K562 (cell line): ENCODE results near the gene SERPINF2. TPM values are rescaled to one million over a fixed set of nuclear protein-coding genes. Genes with fewer than 3 reads are reported as not detected.
"Not testable (repeated sequence)": the region's sequence is repeated elsewhere in the genome, so short reads cannot be mapped to it uniquely, and the experiment has no call there.

Experiments
- ATAC-seq: fragments of 200-7000 bp; cut with Tn5 transposase; 3 replicates; pipeline ENCODE4 v1.9.1; 2020; ENCODE audit warnings: moderate library complexity
- BruUV-seq: library from RNA; stranded (reverse); fragments of 400-500 nt; replicated peaks from 2 replicates; lab custom pipeline; 2021; lab: Mats Ljungman, UMichigan
- CTCF ChIA-PET: fragments of 300-600 bp; formaldehyde crosslinking; extraction: SDS; loops from one replicate; lab custom pipeline; 2021; ENCODE audit warnings: low intra/inter-chr PET ratio; lab: Yijun Ruan, JAX
- POLR2A ChIA-PET: fragments of 300-600, 350-650 bp; sonication (Branson Sonifier 250); formaldehyde crosslinking; extraction: SDS; loops from one replicate; lab custom pipeline; 2021; ENCODE audit warnings: antibody characterized with exemption, inconsistent platforms; lab: Yijun Ruan, JAX
- DNase-seq, 4 experiments: peaks; one replicate each; pipeline versions ENCODE4 v3.0.0 to v3.0.0-alpha.2; 2011 to 2018; ENCODE audit warnings: low spot score in 3 of 4, mixed read lengths in 3 of 4; ENCODE audit errors: extremely low read depth in 1 of 4
- FAIRE-seq: peaks from 2 replicates; lab custom pipeline; 2011; peaks lifted over from hg19 to GRCh38; lab: Jason Lieb, UNC
- H2AFZ ChIP-seq: 2 replicates; pipeline ENCODE4 v1.6.0; 2011; ENCODE audit warnings: low read depth, low read length, control low read depth, inconsistent platforms
- H3K27ac ChIP-seq: fragments of 200-600 bp; 3 replicates; pipeline ENCODE4 v1.8.0; 2011; ENCODE audit warnings: low read depth, mild to moderate bottlenecking, control low read depth, inconsistent platforms, low read length, moderate library complexity, mixed read lengths; ENCODE audit errors: extremely low read depth
- H3K27me3 ChIP-seq, 2 experiments: fragments of 300-600 bp in 1 of 2; 2 replicates in 1 of 2; 3 replicates in 1 of 2; pipeline versions ENCODE4 v1.6.0 to v1.8.0; 2011; ENCODE audit warnings: inconsistent platforms in 2 of 2, low read length in 2 of 2, mild to moderate bottlenecking in 1 of 2, mixed read lengths in 1 of 2, moderate library complexity in 1 of 2; ENCODE audit not compliant: control insufficient read depth in 2 of 2, insufficient read depth in 2 of 2
- H3K36me3 ChIP-seq: fragments of 300-600 bp; 3 replicates; pipeline ENCODE4 v1.8.0; 2011; ENCODE audit warnings: mild to moderate bottlenecking, low read length, inconsistent platforms; ENCODE audit not compliant: control insufficient read depth, insufficient read depth
- H3K4me1 ChIP-seq, 2 experiments: fragments of 200-600 bp in 1 of 2; replicated peaks in 1 of 2; 2 replicates in 1 of 2; 3 replicates in 1 of 2; pipeline versions ENCODE4 v1.5.1 to v1.8.0; 2011; ENCODE audit warnings: inconsistent platforms in 2 of 2, low read length in 2 of 2, mild to moderate bottlenecking in 1 of 2, mixed read lengths in 1 of 2, moderate library complexity in 1 of 2; ENCODE audit not compliant: control insufficient read depth in 2 of 2, insufficient read depth in 2 of 2
- H3K4me2 ChIP-seq: 2 replicates; pipeline ENCODE4 v1.6.1; 2011; ENCODE audit warnings: low read length, control low read depth, inconsistent platforms, mixed read lengths; ENCODE audit not compliant: insufficient read depth
- H3K4me3 ChIP-seq: fragments of 200-600 bp; sonication (generic), shearing (Covaris generic); 2 replicates; pipeline ENCODE4 v1.5.1; 2016; ENCODE audit warnings: control low read depth, inconsistent platforms
- H3K79me2 ChIP-seq: fragments of 200-600 bp; 3 replicates; pipeline ENCODE4 v1.8.0; 2011; ENCODE audit warnings: low read length, inconsistent platforms; ENCODE audit not compliant: control insufficient read depth, insufficient read depth
- H3K9ac ChIP-seq, 2 experiments: 2 replicates each; pipeline versions ENCODE4 v1.6.0 to v1.6.1; 2011; ENCODE audit warnings: low read depth in 2 of 2, low read length in 2 of 2, control low read depth in 1 of 2, inconsistent platforms in 1 of 2, mild to moderate bottlenecking in 1 of 2, mixed read lengths in 1 of 2; ENCODE audit not compliant: insufficient read depth in 1 of 2
- H3K9me1 ChIP-seq: one replicate; pipeline ENCODE4 v1.6.0; 2011; ENCODE audit warnings: inconsistent platforms, mild to moderate bottlenecking, low read length, moderate library complexity; ENCODE audit not compliant: control insufficient read depth, insufficient read depth
- H3K9me3 ChIP-seq: replicated peaks from 2 replicates; pipeline ENCODE4 v1.5.1; 2011; ENCODE audit warnings: low read depth, low read length, inconsistent platforms; ENCODE audit not compliant: control insufficient read depth, insufficient read depth
- H4K20me1 ChIP-seq: replicated peaks from 2 replicates; pipeline ENCODE4 v1.6.1; 2011; ENCODE audit warnings: low read length, inconsistent platforms, mixed read lengths; ENCODE audit not compliant: control insufficient read depth, insufficient read depth
- CHD2 ChIP-seq: IDR thresholded peaks from 2 replicates; pipeline ENCODE4 v1.6.1; 2011; ENCODE audit warnings: low read depth, low read length
- KAT2B ChIP-seq: IDR thresholded peaks from one replicate; pipeline ENCODE4 v1.6.1; 2012; ENCODE audit warnings: low read depth, mild to moderate bottlenecking, control low read depth, inconsistent platforms, low read length, moderate library complexity
- MEIS2 ChIP-seq: fragments of 450-650 bp; IDR thresholded peaks from 2 replicates; pipeline ENCODE4 v1.6.1; 2014; ENCODE audit warnings: mild to moderate bottlenecking; ENCODE audit not compliant: partially characterized antibody
- NFRKB ChIP-seq: fragments of 450-650 bp; IDR thresholded peaks from 2 replicates; pipeline ENCODE4 v1.6.1; 2016; ENCODE audit warnings: low read depth
- ZNF124 ChIP-seq: sonication (generic); formaldehyde crosslinking; IDR thresholded peaks from 2 replicates; pipeline ENCODE4 v1.8.1; 2022; ENCODE audit warnings: missing genetic modification reagents
- WGBS: fragments of 100-300 bp; shearing (Covaris generic); methylation state at CpG from one replicate; pipeline ENCODE4 v1.1.6; 2016; ENCODE audit warnings: low coverage, mixed read lengths; ENCODE audit not compliant: insufficient coverage; ENCODE audit errors: missing lambda C conversion rate; 5-methylcytosine and 5-hydroxymethylcytosine counted together
- in situ Hi-C: fragments of 300-500 bp; cut with MboI; formaldehyde crosslinking; loops from 4 replicates; pipeline ENCODE4 v1.15.0; 2018; ENCODE audit warnings: inconsistent platforms, mixed read lengths
- intact Hi-C: fragments of 100-400 bp; cut with micrococcal nuclease; formaldehyde crosslinking; loops from 2 replicates; pipeline ENCODE4 v1.14.2; 2022
- polyA plus RNA-seq, 8 experiments: library from polyadenylated mRNA; depleted of rRNA in 4 of 8; stranded (reverse) in 5 of 8; unstranded in 3 of 8; fragments of >200 nt; fragmentation: Nextera tagmentation in 2 of 8; fragmentation: Illumina TruSeq in 1 of 8; extraction: Ambion mirVana in 2 of 8; extraction: Trizol in 1 of 8; gene quantifications; 2 replicates each; pipeline versions ENCODE4 v1.2.1 to v1.2.3, GENCODE V29; 2011 to 2014; ENCODE audit warnings: inconsistent platforms in 1 of 8, missing spikeins in 1 of 8
- total RNA-seq, 7 experiments: library from RNA; depleted of rRNA in 6 of 7; stranded (reverse); fragments of >200 nt in 6 of 7; fragmentation: Illumina TruSeq in 2 of 7; extraction: Trizol in 2 of 7; gene quantifications; 2 replicates each; pipeline versions ENCODE4 v1.2.1 to v1.2.3, GENCODE V29; 2011 to 2021; ENCODE audit warnings: low replicate concordance in 1 of 7

Gene SERPINF2
- total and polyA plus RNA-seq, 9 of the 15 experiments (the other 6 are each of a cell fraction or from before 2014, with no cell fraction given) = 0.22 TPM; not detected in 8

DNA sequence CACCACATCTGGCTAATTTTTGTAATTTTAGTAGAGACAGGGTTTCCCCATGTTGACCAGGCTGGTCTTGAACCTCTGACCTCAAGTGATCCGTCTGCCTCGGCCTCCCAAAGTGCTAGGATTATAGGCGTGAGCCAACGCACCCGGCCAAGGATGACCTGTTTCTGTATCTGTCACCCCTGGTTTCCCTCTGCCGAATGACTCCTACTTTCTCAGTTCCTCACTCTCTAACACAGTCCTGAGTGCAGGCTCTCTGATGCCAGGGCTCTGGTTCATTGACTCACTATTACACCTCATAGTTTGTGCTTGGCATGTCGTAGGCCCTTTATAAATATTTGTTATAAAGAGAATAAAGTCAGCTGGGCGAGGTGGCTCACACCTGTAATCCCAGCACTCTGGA is 47.3 kb upstream of the SERPINF2 start:
- H2AFZ ChIP-seq = no peak overlapping the region
- no peaks in the 10 kb centered on the region for H3K9me3 ChIP-seq
- no peak overlapping the region for H3K4me3 ChIP-seq
- DNase-seq (no peak), FAIRE-seq (no peak), ATAC-seq (no peak)
- H3K4me1 ChIP-seq = no peaks in the 10 kb centered on the region; a peak in 1 of 5 replicates
- H3K27ac ChIP-seq = no peak overlapping the region
- no peaks in the 10 kb centered on the region for H3K27me3 ChIP-seq
- CTCF ChIA-PET = no interaction called here
- no peaks in the 10 kb centered on the region for H4K20me1 ChIP-seq
- H3K4me2 ChIP-seq = no peak overlapping the region
- TF ChIP-seq CHD2 (no peak), NFRKB (no peak), MEIS2 (no peak), KAT2B (no peak)
- TF ChIP-seq, all 486 proteins: peak for 0
- Histone ChIP-seq H3K9me1 (no peaks in the 10 kb centered on the region), H3K9ac (no peak overlapping the region), H3K36me3 (no peaks in the 10 kb centered on the region), H3K79me2 (no peaks in the 10 kb centered on the region)
- 55% methylated on average over 8 of the region's 8 CpGs for WGBS
- intact Hi-C loops = no loop called here
- BruUV-seq = no TSS peak
- POLR2A ChIA-PET = no interaction called here
- in situ Hi-C loops = no loop called here

DNA sequence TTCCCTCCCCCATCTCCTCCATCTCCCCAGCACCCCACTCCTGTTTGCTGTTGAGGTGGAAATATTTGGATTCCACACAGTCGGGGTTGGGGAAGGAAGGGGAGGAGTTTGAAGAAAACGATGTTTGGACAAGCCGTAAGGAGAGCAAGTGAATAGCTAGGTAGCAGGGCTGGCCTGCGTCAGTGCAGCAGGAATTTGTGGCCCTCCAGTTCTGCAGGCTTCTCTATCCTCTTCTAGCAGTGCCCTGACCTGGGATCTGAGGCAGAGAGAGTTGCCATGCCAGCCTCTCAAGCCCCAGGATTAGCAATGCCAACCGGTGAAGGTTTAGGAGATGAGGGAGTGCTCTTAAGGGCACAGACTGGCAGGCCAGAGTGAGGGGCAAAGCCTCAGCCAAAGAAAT is 45.0 kb upstream of the SERPINF2 start:
- Histone ChIP-seq H4K20me1 (no peaks in the 10 kb centered on the region), H3K27ac (no peak overlapping the region), H3K4me3 (no peak overlapping the region), H3K4me1 (no peaks in the 10 kb centered on the region), H3K4me2 (no peak overlapping the region), H3K27me3 (no peaks in the 10 kb centered on the region), H3K9ac (no peak overlapping the region), H3K9me1 (no peaks in the 10 kb centered on the region), H3K36me3 (no peaks in the 10 kb centered on the region), H3K9me3 (no peaks in the 10 kb centered on the region), H3K79me2 (no peaks in the 10 kb centered on the region), H2AFZ (peak overlapping the region; percentile 51; the same call in 1 of the 2 replicates)
- WGBS = 56% methylated on average over 5 of the region's 5 CpGs
- ChIA-PET CTCF (no interaction called here), POLR2A (no interaction called here)
- FAIRE-seq (no peak), ATAC-seq (no peak), DNase-seq (no peak)
- BruUV-seq = no TSS peak
- in situ Hi-C loops (no loop called here), intact Hi-C loops (no loop called here)
- TF ChIP-seq ZNF124 (CRISPR knock-in tag) = no peak

DNA sequence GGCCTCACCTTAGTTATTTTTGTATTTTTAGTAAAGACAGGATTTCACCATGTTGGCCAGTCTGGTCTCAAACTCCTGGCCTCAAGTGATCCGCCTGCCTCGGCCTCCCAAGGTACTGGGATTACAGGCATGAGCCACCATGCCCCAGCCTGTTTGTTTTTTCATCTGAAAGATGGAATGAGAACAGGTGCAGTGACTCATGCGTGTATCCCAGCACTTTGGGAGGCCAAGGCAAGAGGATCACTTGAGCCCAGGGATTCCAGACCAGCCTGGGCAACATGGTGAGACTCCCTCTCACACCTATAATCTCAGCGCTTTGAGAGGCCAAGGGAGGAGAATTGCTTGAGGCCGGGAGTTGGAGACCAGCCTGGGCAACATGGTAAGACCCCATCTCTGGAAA is 42.8 kb upstream of the SERPINF2 start:
- H3K27me3 ChIP-seq, H3K9ac ChIP-seq, in situ Hi-C loops, BruUV-seq, intact Hi-C loops, H3K4me2 ChIP-seq, CTCF ChIA-PET, H4K20me1 ChIP-seq, DNase-seq, H3K27ac ChIP-seq, H3K4me1 ChIP-seq, ATAC-seq, H2AFZ ChIP-seq, H3K36me3 ChIP-seq, H3K9me1 ChIP-seq, FAIRE-seq, H3K4me3 ChIP-seq, H3K79me2 ChIP-seq, H3K9me3 ChIP-seq: not testable (repeated sequence)
- POLR2A ChIA-PET = interaction anchor here (1.5 kb wide), 2 partner anchors 13 to 17 kb away, joined by 4 to 7 read pairs; no protein-coding TSS in a partner anchor
- 30% methylated on average over 2 of the region's 5 CpGs for WGBS
